Measurements from ENCODE around the gene MGAT1.

DNA sequence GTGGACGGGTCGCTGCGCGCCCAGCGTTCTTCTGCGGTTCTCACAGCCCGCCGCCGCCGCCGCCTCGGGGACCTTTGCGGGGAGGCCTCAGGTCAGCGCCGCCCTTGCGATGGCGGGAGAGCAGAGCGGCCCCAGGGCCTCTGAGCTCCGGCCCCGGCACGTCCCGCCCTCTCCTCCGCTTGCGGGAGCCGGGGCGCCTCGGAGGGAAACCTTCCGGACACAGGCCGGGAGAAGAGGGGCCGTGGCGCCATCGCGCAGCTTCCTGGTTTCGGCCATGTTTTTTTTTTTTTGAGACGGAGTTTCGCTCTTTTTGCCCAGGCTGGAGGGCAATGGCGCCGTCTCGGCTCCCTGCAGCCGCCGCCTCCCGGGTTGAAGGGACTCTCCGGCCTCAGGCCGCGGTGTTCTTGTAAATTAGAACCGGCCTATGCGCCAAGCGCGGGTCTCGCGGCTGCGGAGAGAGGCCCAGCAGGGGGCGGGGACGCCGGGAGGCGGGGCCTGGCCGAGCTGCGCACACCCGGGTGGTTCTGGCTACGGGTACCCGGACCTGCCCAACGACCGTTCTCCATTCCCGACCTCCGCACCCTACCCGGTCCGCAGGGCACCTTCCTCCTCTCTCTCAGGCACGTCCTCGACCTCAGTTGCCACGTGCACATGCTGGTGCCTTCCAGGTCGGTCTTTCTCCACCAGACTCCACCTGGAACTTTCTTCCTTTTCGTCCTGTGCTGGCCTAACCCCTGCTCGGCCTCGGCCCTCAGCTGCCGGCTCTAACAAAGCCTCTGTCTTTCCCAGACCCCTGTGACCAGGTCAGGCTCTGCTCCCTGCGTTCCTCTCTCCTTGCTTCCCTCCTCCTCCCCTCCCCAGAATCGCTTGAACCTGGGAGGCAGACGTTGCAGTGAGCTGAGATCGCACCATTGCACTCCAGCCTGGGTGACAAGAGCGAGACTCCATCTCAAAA is 28.8 kb upstream of the MGAT1 start:
- TF ChIP-seq MXI1 (conservative IDR thresholded peaks at IDR 0.05; ENCODE audit: poor library complexity, severe bottlenecking): no peak
- TF ChIP-seq, protein P1, sequence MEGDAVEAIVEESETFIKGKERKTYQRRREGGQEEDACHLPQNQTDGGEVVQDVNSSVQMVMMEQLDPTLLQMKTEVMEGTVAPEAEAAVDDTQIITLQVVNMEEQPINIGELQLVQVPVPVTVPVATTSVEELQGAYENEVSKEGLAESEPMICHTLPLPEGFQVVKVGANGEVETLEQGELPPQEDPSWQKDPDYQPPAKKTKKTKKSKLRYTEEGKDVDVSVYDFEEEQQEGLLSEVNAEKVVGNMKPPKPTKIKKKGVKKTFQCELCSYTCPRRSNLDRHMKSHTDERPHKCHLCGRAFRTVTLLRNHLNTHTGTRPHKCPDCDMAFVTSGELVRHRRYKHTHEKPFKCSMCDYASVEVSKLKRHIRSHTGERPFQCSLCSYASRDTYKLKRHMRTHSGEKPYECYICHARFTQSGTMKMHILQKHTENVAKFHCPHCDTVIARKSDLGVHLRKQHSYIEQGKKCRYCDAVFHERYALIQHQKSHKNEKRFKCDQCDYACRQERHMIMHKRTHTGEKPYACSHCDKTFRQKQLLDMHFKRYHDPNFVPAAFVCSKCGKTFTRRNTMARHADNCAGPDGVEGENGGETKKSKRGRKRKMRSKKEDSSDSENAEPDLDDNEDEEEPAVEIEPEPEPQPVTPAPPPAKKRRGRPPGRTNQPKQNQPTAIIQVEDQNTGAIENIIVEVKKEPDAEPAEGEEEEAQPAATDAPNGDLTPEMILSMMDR (IDR thresholded peaks at IDR 0.05; ENCODE audit: poor library complexity, severe bottlenecking): no peak
